GM23338 (cell line): ENCODE data around the gene KCNMA1. TPM values are rescaled to one million over a fixed set of nuclear protein-coding genes. Genes with fewer than 3 reads are reported as not detected.

ENCODE experiments used
- ATAC-seq: fragments of 200-7000 bp; cut with Tn5 transposase; 3 replicates; pipeline ENCODE4 v1.9.1; 2020
- DNase-seq: peaks from one replicate; pipeline ENCODE4 v3.0.0-alpha.2; 2015; ENCODE audit warnings: low spot score
- H2AFZ ChIP-seq: fragments of 200-600 bp; sonication (generic); 2 replicates; pipeline ENCODE4 v1.8.0; 2016; ENCODE audit warnings: antibody characterized with exemption, mild to moderate bottlenecking, moderate library complexity
- H3F3A ChIP-seq: fragments of 200-600 bp; sonication (generic); replicated peaks from 2 replicates; pipeline ENCODE4 v1.8.0; 2017; ENCODE audit warnings: antibody characterized with exemption, mixed run types, low read depth
- H3K27ac ChIP-seq: fragments of 200-600 bp; sonication (generic); 2 replicates; pipeline ENCODE4 v1.6.1; 2016; ENCODE audit warnings: low read depth
- H3K27me3 ChIP-seq: fragments of 200-600 bp; sonication (generic); 2 replicates; pipeline ENCODE4 v1.8.0; 2016; ENCODE audit warnings: mild to moderate bottlenecking, mixed run types, moderate library complexity; ENCODE audit not compliant: insufficient read depth
- H3K36me3 ChIP-seq: fragments of 200-600 bp; sonication (generic); 2 replicates; pipeline ENCODE4 v1.8.0; 2016; ENCODE audit warnings: mild to moderate bottlenecking; ENCODE audit not compliant: insufficient read depth
- H3K4me1 ChIP-seq: fragments of 200-600 bp; sonication (generic); 2 replicates; pipeline ENCODE4 v1.8.0; 2016; ENCODE audit warnings: mild to moderate bottlenecking, moderate library complexity; ENCODE audit not compliant: insufficient read depth
- H3K4me2 ChIP-seq: fragments of 200-600 bp; sonication (generic); 2 replicates; pipeline ENCODE4 v1.7.1; 2017; ENCODE audit warnings: mixed run types
- H3K4me3 ChIP-seq: fragments of 200-600 bp; sonication (generic); 2 replicates; pipeline ENCODE4 v1.6.1; 2016; ENCODE audit warnings: mixed run types
- H3K79me2 ChIP-seq: fragments of 200-600 bp; sonication (generic); replicated peaks from 2 replicates; pipeline ENCODE4 v1.8.0; 2017; ENCODE audit warnings: mild to moderate bottlenecking; ENCODE audit not compliant: insufficient read depth
- H3K9me2 ChIP-seq: fragments of 200-600 bp; sonication (generic); 2 replicates; pipeline ENCODE4 v1.8.0; 2017; ENCODE audit not compliant: insufficient read depth
- H4K20me1 ChIP-seq: fragments of 200-600 bp; sonication (generic); replicated peaks from 2 replicates; pipeline ENCODE4 v1.8.0; 2017; ENCODE audit warnings: mild to moderate bottlenecking; ENCODE audit not compliant: insufficient read depth
- H3K27ac Mint-ChIP-seq: 2 replicates; pipeline ENCODE4 v1.8.0; 2020; ENCODE audit warnings: inconsistent platforms, mild to moderate bottlenecking, moderate library complexity, mixed read lengths
- H3K27me3 Mint-ChIP-seq: 3 replicates; pipeline ENCODE4 v1.8.0; 2022; ENCODE audit warnings: low read depth, mild to moderate bottlenecking, moderate library complexity, mixed read lengths, inconsistent platforms; ENCODE audit not compliant: insufficient read depth, poor library complexity
- H3K36me3 Mint-ChIP-seq: 3 replicates; pipeline ENCODE4 v1.8.0; 2021; ENCODE audit warnings: low read depth, mild to moderate bottlenecking, inconsistent platforms, moderate library complexity, mixed read lengths
- H3K4me1 Mint-ChIP-seq: 3 replicates; pipeline ENCODE4 v1.8.0; 2020; ENCODE audit warnings: mild to moderate bottlenecking, inconsistent platforms, mixed read lengths
- H3K4me3 Mint-ChIP-seq: 3 replicates; pipeline ENCODE4 v1.8.0; 2021; ENCODE audit warnings: moderate library complexity, mild to moderate bottlenecking, inconsistent platforms, mixed read lengths
- H3K9me3 Mint-ChIP-seq: 3 replicates; pipeline ENCODE4 v1.8.0; 2020; ENCODE audit warnings: moderate library complexity, mild to moderate bottlenecking, inconsistent platforms, mixed read lengths
- CREB1 ChIP-seq: fragments of 250-450 bp; sonication (Bioruptor Pico); IDR thresholded peaks from 2 replicates; pipeline ENCODE4 v1.5.0; 2020; ENCODE audit warnings: low read depth, mild to moderate bottlenecking, moderate library complexity
- CTCF ChIP-seq, 2 experiments: fragments of 200-600 bp in 1 of 2; sonication (generic) in 1 of 2; conservative IDR thresholded peaks; 2 replicates each; pipeline versions ENCODE4 v1.5.1 to v1.6.1; 2016 to 2017; ENCODE audit warnings: antibody characterized with exemption in 2 of 2, low read depth in 2 of 2, mild to moderate bottlenecking in 2 of 2, moderate library complexity in 1 of 2
- EZH2 ChIP-seq: fragments of 200-600 bp; sonication (generic); IDR thresholded peaks from one replicate; pipeline ENCODE4 v1.8.0; 2017; ENCODE audit warnings: antibody characterized with exemption, mild to moderate bottlenecking, low read depth; ENCODE audit not compliant: unreplicated experiment
- EZH2phosphoT487 ChIP-seq: fragments of 200-600 bp; sonication (generic); IDR thresholded peaks from one replicate; pipeline ENCODE4 v1.8.1; 2018; ENCODE audit warnings: antibody characterized with exemption; ENCODE audit not compliant: unreplicated experiment
- JUNB ChIP-seq: IDR thresholded peaks from one replicate; pipeline ENCODE4 v1.6.1; 2016; ENCODE audit warnings: antibody characterized with exemption; ENCODE audit not compliant: unreplicated experiment
- NANOG ChIP-seq: IDR thresholded peaks from 2 replicates; pipeline ENCODE4 v1.6.1; 2016; ENCODE audit warnings: antibody characterized with exemption, borderline replicate concordance
- POLR2AphosphoS5 ChIP-seq: IDR thresholded peaks from 2 replicates; pipeline ENCODE4 v1.6.1; 2016; ENCODE audit warnings: antibody characterized with exemption, low read depth
- REST ChIP-seq: IDR thresholded peaks from one replicate; pipeline ENCODE4 v1.6.1; 2018; ENCODE audit warnings: antibody characterized with exemption; ENCODE audit not compliant: unreplicated experiment
- STAT1 ChIP-seq: IDR thresholded peaks from one replicate; pipeline ENCODE4 v1.6.1; 2016; ENCODE audit warnings: antibody characterized with exemption; ENCODE audit not compliant: unreplicated experiment
- ZNF114 ChIP-seq: fragments of 250-450 bp; sonication (Bioruptor Pico); IDR thresholded peaks from 2 replicates; pipeline ENCODE4 v1.5.0; 2020; ENCODE audit warnings: mild to moderate bottlenecking, moderate library complexity
- ZNF331 ChIP-seq: fragments of 250-450 bp; sonication (Bioruptor Pico); IDR thresholded peaks from 2 replicates; pipeline ENCODE4 v1.5.0; 2020; ENCODE audit warnings: low read depth, mild to moderate bottlenecking, moderate library complexity
- ZNF462 ChIP-seq: fragments of 250-450 bp; sonication (Bioruptor Pico); IDR thresholded peaks from 2 replicates; pipeline ENCODE4 v1.5.0; 2020; ENCODE audit warnings: mild to moderate bottlenecking, moderate library complexity
- polyA plus RNA-seq: library from polyadenylated mRNA; unstranded; fragments of >200 nt; fragmentation: Nextera tagmentation; extraction: Ambion mirVana; gene quantifications from 2 replicates; pipeline ENCODE4 v1.2.1, GENCODE V29; 2016
- total RNA-seq: library from RNA; depleted of rRNA; stranded (reverse); fragments of >200 nt; shearing (Covaris generic); gene quantifications from 2 replicates; pipeline ENCODE4 v1.2.3, GENCODE V29; 2014
- TF ChIP-seq, protein P1 (sequence below): IDR thresholded peaks from 2 replicates; pipeline ENCODE4 v1.6.1; 2016; ENCODE audit warnings: antibody characterized with exemption

KCNMA1 gene
- total and polyA plus RNA-seq, 2 experiments from 2014 or later: 8.2 to 9.0 TPM

GRCh38 chr10:77031531-77032187 lies 605.9 kb downstream of the KCNMA1 start:
- H3K9me2 ChIP-seq: 0 out of 2 replicates have a peak, but pooled peaks cover 4% of the 10 kb centered on the region
- no peaks in the 10 kb centered on the region for H3K36me3 Mint-ChIP-seq
- no peaks in the 10 kb centered on the region for H3K4me1 ChIP-seq
- H3K27ac ChIP-seq: no peak overlapping the region
- H4K20me1 ChIP-seq: no peaks in the 10 kb centered on the region
- no peak overlapping the region for H3K4me3 Mint-ChIP-seq
- H3K4me1 Mint-ChIP-seq: peaks cover 12% of the 10 kb centered on the region
- H3K36me3 ChIP-seq: no peaks in the 10 kb centered on the region
- H3K79me2 ChIP-seq: no peaks in the 10 kb centered on the region
- TF ChIP-seq, protein P1, sequence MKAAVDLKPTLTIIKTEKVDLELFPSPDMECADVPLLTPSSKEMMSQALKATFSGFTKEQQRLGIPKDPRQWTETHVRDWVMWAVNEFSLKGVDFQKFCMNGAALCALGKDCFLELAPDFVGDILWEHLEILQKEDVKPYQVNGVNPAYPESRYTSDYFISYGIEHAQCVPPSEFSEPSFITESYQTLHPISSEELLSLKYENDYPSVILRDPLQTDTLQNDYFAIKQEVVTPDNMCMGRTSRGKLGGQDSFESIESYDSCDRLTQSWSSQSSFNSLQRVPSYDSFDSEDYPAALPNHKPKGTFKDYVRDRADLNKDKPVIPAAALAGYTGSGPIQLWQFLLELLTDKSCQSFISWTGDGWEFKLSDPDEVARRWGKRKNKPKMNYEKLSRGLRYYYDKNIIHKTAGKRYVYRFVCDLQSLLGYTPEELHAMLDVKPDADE: no peak
- no peak for TF ChIP-seq NANOG
- no peak for TF ChIP-seq CTCF (conservative IDR thresholded peaks at IDR 0.05; ENCODE audit: low read depth in 2 of 2)
- TF ChIP-seq EZH2phosphoT487: no peak
- TF ChIP-seq CREB1 (CRISPR knock-in tag): no peak
- no peak for TF ChIP-seq ZNF114 (CRISPR knock-in tag)
- no peak for TF ChIP-seq STAT1
- no peak for TF ChIP-seq ZNF462 (CRISPR knock-in tag)
- TF ChIP-seq JUNB: no peak
- TF ChIP-seq POLR2AphosphoS5: no peak
- TF ChIP-seq EZH2: no peak
- TF ChIP-seq REST: no peak
- TF ChIP-seq ZNF331 (CRISPR knock-in tag): no peak
- no peak overlapping the region for H3K27ac Mint-ChIP-seq
- H2AFZ ChIP-seq: no peak overlapping the region
- DNase-seq (no peak), ATAC-seq (no peak)
- H3K4me2 ChIP-seq: no peak overlapping the region
- no peak overlapping the region for H3K4me3 ChIP-seq
- H3F3A ChIP-seq: no peaks in the 10 kb centered on the region
- H3K27me3 ChIP-seq: no peaks in the 10 kb centered on the region
- no peaks in the 10 kb centered on the region for H3K27me3 Mint-ChIP-seq
- H3K9me3 Mint-ChIP-seq: no peaks in the 10 kb centered on the region
